ENCODE measurements around the gene PNRC1.
"Not testable (repeated sequence)": the region's sequence is repeated elsewhere in the genome, so short reads cannot be mapped to it uniquely, and the experiment has no call there.

PNRC1 gene

GRCh38 chr6:89080281-89081128 lies at the start of gene PNRC1:
TSS of gene PNRC1 (plus strand) at chr6:89080751. CDS start at chr6:89080895, 144 bp downstream.
- peak; percentile 99 for DNase-seq (ENCODE audit: low spot score)

GRCh38 chr6:89032599-89032998 lies 48.0 kb upstream of the PNRC1 start:
- no peak for DNase-seq (ENCODE audit: low spot score)

GRCh38 chr6:89033461-89033860 lies 47.1 kb upstream of the PNRC1 start:
- no peak for DNase-seq (ENCODE audit: low spot score)

GRCh38 chr6:89034116-89034515 lies 46.4 kb upstream of the PNRC1 start:
- DNase-seq (ENCODE audit: low spot score), result not testable (repeated sequence)

GRCh38 chr6:89034586-89035251 lies 45.8 kb upstream of the PNRC1 start:
- DNase-seq (ENCODE audit: low spot score), result no peak

- DNase-seq (ENCODE audit: low spot score), result no peak
Observed at GRCh38 chr6:89035252-89036101, 45.1 kb upstream of the PNRC1 start.

- DNase-seq (ENCODE audit: low spot score), result no peak
Observed at GRCh38 chr6:89037141-89037900, 43.2 kb upstream of the PNRC1 start.

GRCh38 chr6:89037901-89038293 lies 42.7 kb upstream of the PNRC1 start:
- not testable (repeated sequence) for DNase-seq (ENCODE audit: low spot score)

- DNase-seq (ENCODE audit: low spot score), result no peak
Observed at GRCh38 chr6:89042664-89043063, 37.9 kb upstream of the PNRC1 start.

GRCh38 chr6:89044328-89045010 lies 36.1 kb upstream of the PNRC1 start:
- no peak for DNase-seq (ENCODE audit: low spot score)

- DNase-seq (ENCODE audit: low spot score), result no peak
Observed at GRCh38 chr6:89045011-89045387, 35.6 kb upstream of the PNRC1 start.

- no peak for DNase-seq (ENCODE audit: low spot score)
Observed at GRCh38 chr6:89045576-89045975, 35.0 kb upstream of the PNRC1 start.

- DNase-seq (ENCODE audit: low spot score), result no peak
Observed at GRCh38 chr6:89047473-89047872, 33.1 kb upstream of the PNRC1 start.

- no peak for DNase-seq (ENCODE audit: low spot score)
Observed at GRCh38 chr6:89048288-89048923, 32.1 kb upstream of the PNRC1 start.

- DNase-seq (ENCODE audit: low spot score), result no peak
Observed at GRCh38 chr6:89048985-89049384, 31.6 kb upstream of the PNRC1 start.

- DNase-seq (ENCODE audit: low spot score), result no peak
Observed at GRCh38 chr6:89050155-89050554, 30.4 kb upstream of the PNRC1 start.

GRCh38 chr6:89050697-89051096 lies 29.9 kb upstream of the PNRC1 start:
- no peak for DNase-seq (ENCODE audit: low spot score)

GRCh38 chr6:89051676-89052075 lies 28.9 kb upstream of the PNRC1 start:
- DNase-seq (ENCODE audit: low spot score), result no peak

GRCh38 chr6:89054208-89054607 lies 26.3 kb upstream of the PNRC1 start:
- DNase-seq (ENCODE audit: low spot score), result no peak

- DNase-seq (ENCODE audit: low spot score), result no peak
Observed at GRCh38 chr6:89057759-89058158, 22.8 kb upstream of the PNRC1 start.

- DNase-seq (ENCODE audit: low spot score), result no peak
Observed at GRCh38 chr6:89058627-89059026, 21.9 kb upstream of the PNRC1 start.

Data from hematopoietic multipotent progenitor cell treated with erythropoietin and hydrocortisone succinate and interleukin-3 and kit ligand, for 15 days (in vitro differentiated cells).